Trophoblast cell (in vitro differentiated cells and primary cell): ENCODE results near the gene CHMP4B.

Experiments used
- DNase-seq, 2 donors: peaks; one replicate each; pipeline ENCODE4 v3.0.0-alpha.2; 2016
- H2AFZ ChIP-seq: 2 replicates; pipeline ENCODE4 v1.6.1; 2013; ENCODE audit warnings: low read length, moderate library complexity, mild to moderate bottlenecking; ENCODE audit not compliant: insufficient read depth, poor library complexity
- H2AK5ac ChIP-seq: 2 replicates; pipeline ENCODE4 v1.6.1; 2013; ENCODE audit warnings: mild to moderate bottlenecking, low read length
- H2BK120ac ChIP-seq: 2 replicates; pipeline ENCODE4 v1.6.1; 2013; ENCODE audit warnings: low read length, mild to moderate bottlenecking, moderate library complexity; ENCODE audit not compliant: insufficient read depth, poor library complexity
- H2BK12ac ChIP-seq: 2 replicates; pipeline ENCODE4 v1.6.1; 2013; ENCODE audit warnings: mild to moderate bottlenecking, low read length, moderate library complexity
- H2BK5ac ChIP-seq: 2 replicates; pipeline ENCODE4 v1.6.1; 2013; ENCODE audit warnings: low read length, low read depth, moderate library complexity, mild to moderate bottlenecking; ENCODE audit not compliant: poor library complexity
- H3K14ac ChIP-seq: 2 replicates; pipeline ENCODE4 v1.6.1; 2013; ENCODE audit warnings: mild to moderate bottlenecking, low read length
- H3K18ac ChIP-seq: 2 replicates; pipeline ENCODE4 v1.6.1; 2013; ENCODE audit warnings: mild to moderate bottlenecking, low read length
- H3K23ac ChIP-seq: 2 replicates; pipeline ENCODE4 v1.6.1; 2013; ENCODE audit warnings: low read length
- H3K27ac ChIP-seq: 2 replicates; pipeline ENCODE4 v1.5.1; 2013; ENCODE audit warnings: low read depth, mild to moderate bottlenecking, inconsistent platforms, low read length, moderate library complexity
- H3K27me3 ChIP-seq: 2 replicates; pipeline ENCODE4 v1.6.1; 2013; ENCODE audit warnings: inconsistent platforms, mild to moderate bottlenecking, low read length, moderate library complexity; ENCODE audit not compliant: insufficient read depth
- H3K36me3 ChIP-seq, 2 experiments: 1 replicate in 1 of 2; 2 replicates in 1 of 2; pipeline ENCODE4 v1.6.1; 2013; ENCODE audit warnings: low read length in 2 of 2, mild to moderate bottlenecking in 2 of 2, moderate library complexity in 1 of 2; ENCODE audit not compliant: insufficient read depth in 2 of 2, control insufficient read depth in 1 of 2
- H3K4ac ChIP-seq: 2 replicates; pipeline ENCODE4 v1.6.1; 2013; ENCODE audit warnings: low read depth, mild to moderate bottlenecking, low read length, moderate library complexity
- H3K4me1 ChIP-seq, 2 experiments: 1 replicate in 1 of 2; 2 replicates in 1 of 2; pipeline ENCODE4 v1.6.1; 2013; ENCODE audit warnings: low read length in 2 of 2, mild to moderate bottlenecking in 2 of 2, moderate library complexity in 1 of 2; ENCODE audit not compliant: insufficient read depth in 2 of 2, control insufficient read depth in 1 of 2
- H3K4me2 ChIP-seq: 2 replicates; pipeline ENCODE4 v1.6.1; 2013; ENCODE audit warnings: inconsistent platforms, mild to moderate bottlenecking, low read length, moderate library complexity
- H3K4me3 ChIP-seq: 2 replicates; pipeline ENCODE4 v1.5.1; 2013; ENCODE audit warnings: mild to moderate bottlenecking, low read depth, low read length, inconsistent platforms
- H3K79me1 ChIP-seq: one replicate; pipeline ENCODE4 v1.6.1; 2013; ENCODE audit warnings: low read length
- H3K79me2 ChIP-seq: 2 replicates; pipeline ENCODE4 v1.6.1; 2013; ENCODE audit warnings: low read length, mild to moderate bottlenecking; ENCODE audit not compliant: control insufficient read depth, insufficient read depth, poor library complexity
- H3K9ac ChIP-seq: 2 replicates; pipeline ENCODE4 v1.6.1; 2013; ENCODE audit warnings: mild to moderate bottlenecking, low read length
- H3K9me3 ChIP-seq: 2 replicates; pipeline ENCODE4 v1.6.1; 2013; ENCODE audit warnings: low read depth, mild to moderate bottlenecking, control low read depth, inconsistent platforms, low read length; ENCODE audit not compliant: insufficient read depth
- H4K12ac ChIP-seq: 2 replicates; pipeline ENCODE4 v1.6.1; 2013; ENCODE audit warnings: low read depth, mild to moderate bottlenecking, low read length, moderate library complexity
- H4K8ac ChIP-seq: 2 replicates; pipeline ENCODE4 v1.6.1; 2013; ENCODE audit warnings: low read depth, mild to moderate bottlenecking, low read length, moderate library complexity
- H4K91ac ChIP-seq: one replicate; pipeline ENCODE4 v1.6.1; 2013; ENCODE audit warnings: low read depth, mild to moderate bottlenecking, low read length, moderate library complexity
- WGBS: extraction: QIAGEN DNeasy Blood & Tissue Kit; methylation state at CpG from one replicate; pipeline ENCODE4 v1.1.7; 2013; ENCODE audit warnings: missing lambda C conversion rate; ENCODE audit not compliant: insufficient read length, insufficient coverage; ENCODE audit errors: extremely low coverage; 5-methylcytosine and 5-hydroxymethylcytosine counted together

CHMP4B gene

GRCh38 chr20:33784225-33784624 lies 26.9 kb upstream of the CHMP4B start:
- Histone ChIP-seq H3K27ac (no peak overlapping the region), H3K4me2 (no peak overlapping the region), H3K4ac (no peak overlapping the region), H4K8ac (no peak overlapping the region), H2BK5ac (no peak overlapping the region), H3K18ac (no peak overlapping the region), H2BK12ac (no peak overlapping the region), H4K91ac (no peak overlapping the region), H2AK5ac (no peak overlapping the region), H3K9me3 (no peaks in the 10 kb centered on the region), H3K9ac (no peak overlapping the region), H4K12ac (no peak overlapping the region), H3K4me1 (peaks cover 16 to 19% of the 10 kb centered on the region in 2 experiments), H3K4me3 (no peak overlapping the region), H3K27me3 (no peaks in the 10 kb centered on the region), H3K14ac (no peak overlapping the region), H3K79me2 (peaks cover 3% of the 10 kb centered on the region), H2AFZ (no peak overlapping the region), H3K23ac (no peak overlapping the region), H2BK120ac (no peak overlapping the region), H3K79me1 (peaks cover 16% of the 10 kb centered on the region), H3K36me3 (no peaks in the 10 kb centered on the region)
- no peak for DNase-seq
- WGBS: no CpG with 5 or more reads among the region's 2 CpGs

- no peak overlapping the region for H3K9ac ChIP-seq
- no peak overlapping the region for H3K14ac ChIP-seq
- no peak for DNase-seq
- no peak overlapping the region for H3K4me2 ChIP-seq
- H3K18ac ChIP-seq: no peak overlapping the region
- H3K36me3 ChIP-seq: no peaks in the 10 kb centered on the region
- no peak overlapping the region for H2BK12ac ChIP-seq
- no peak overlapping the region for H2AFZ ChIP-seq
- peaks cover 20% of the 10 kb centered on the region for H3K79me1 ChIP-seq
- H4K12ac ChIP-seq: no peak overlapping the region
- no peak overlapping the region for H4K8ac ChIP-seq
- no peak overlapping the region for H3K4me3 ChIP-seq
- no peak overlapping the region for H4K91ac ChIP-seq
- H2BK5ac ChIP-seq: no peak overlapping the region
- H3K27ac ChIP-seq: no peak overlapping the region
- H3K4me1 ChIP-seq: peaks cover 24 to 28% of the 10 kb centered on the region in 2 experiments
- WGBS: no CpG with 5 or more reads among the region's 5 CpGs
- H3K4ac ChIP-seq: no peak overlapping the region
- no peak overlapping the region for H2BK120ac ChIP-seq
- no peaks in the 10 kb centered on the region for H3K27me3 ChIP-seq
- H2AK5ac ChIP-seq: no peak overlapping the region
- no peaks in the 10 kb centered on the region for H3K9me3 ChIP-seq
- H3K23ac ChIP-seq: no peak overlapping the region
- peaks cover under 1% of the 10 kb centered on the region for H3K79me2 ChIP-seq
These were observed 25.6 kb upstream of the CHMP4B start for GRCh38 chr20:33785503-33785902.

GRCh38 chr20:33787253-33787891 lies 23.8 kb upstream of the CHMP4B start:
- no CpG with 5 or more reads among the region's 9 CpGs for WGBS
- H3K4me2 ChIP-seq: no peak overlapping the region
- no peak overlapping the region for H2BK5ac ChIP-seq
- H3K23ac ChIP-seq: no peak overlapping the region
- H3K79me1 ChIP-seq: peaks cover 22% of the 10 kb centered on the region
- H4K12ac ChIP-seq: no peak overlapping the region
- H3K4ac ChIP-seq: no peak overlapping the region
- no peak for DNase-seq
- H3K9ac ChIP-seq: no peak overlapping the region
- H3K9me3 ChIP-seq: no peaks in the 10 kb centered on the region
- no peaks in the 10 kb centered on the region for H3K36me3 ChIP-seq
- no peak overlapping the region for H2AFZ ChIP-seq
- H4K91ac ChIP-seq: peak overlapping the region; percentile 28
- H3K14ac ChIP-seq: no peak overlapping the region
- no peak overlapping the region for H3K4me3 ChIP-seq
- peak overlapping the region; percentile 36 for H2BK120ac ChIP-seq
- H3K18ac ChIP-seq: no peak overlapping the region
- peaks cover 3% of the 10 kb centered on the region for H3K79me2 ChIP-seq
- peaks cover 29% of the 10 kb centered on the region in 2 experiments for H3K4me1 ChIP-seq
- no peaks in the 10 kb centered on the region for H3K27me3 ChIP-seq
- H2AK5ac ChIP-seq: no peak overlapping the region
- H2BK12ac ChIP-seq: no peak overlapping the region
- H3K27ac ChIP-seq: peak overlapping the region; percentile 13
- H4K8ac ChIP-seq: no peak overlapping the region

- Histone ChIP-seq H3K4me1 (peaks cover 34% of the 10 kb centered on the region in 2 experiments), H3K27me3 (no peaks in the 10 kb centered on the region), H4K91ac (peak overlapping the region; percentile 86), H2BK120ac (peak overlapping the region; percentile 91), H4K8ac (peak overlapping the region; percentile 53), H4K12ac (peak overlapping the region; percentile 33), H3K23ac (no peak overlapping the region), H3K9ac (no peak overlapping the region), H3K79me1 (peaks cover 25% of the 10 kb centered on the region), H3K79me2 (peaks cover 3% of the 10 kb centered on the region), H3K9me3 (no peaks in the 10 kb centered on the region), H2AK5ac (peak overlapping the region; percentile 9), H3K27ac (peak overlapping the region; percentile 91), H3K18ac (peak overlapping the region; percentile 0), H3K36me3 (no peaks in the 10 kb centered on the region), H2AFZ (no peak overlapping the region), H2BK12ac (peak overlapping the region; percentile 88), H3K4ac (peak overlapping the region; percentile 35), H3K4me2 (no peak overlapping the region), H2BK5ac (peak overlapping the region; percentile 53), H3K4me3 (no peak overlapping the region), H3K14ac (peak overlapping the region; percentile 85)
- WGBS: no CpG with 5 or more reads among the region's 12 CpGs
- no peak for DNase-seq
These were observed 22.6 kb upstream of the CHMP4B start for GRCh38 chr20:33788351-33789049.
